WI38 (cell line): Measurements from ENCODE around the gene ACRBP.

ENCODE experiments used
- H3K4me3 ChIP-seq: 2 replicates; pipeline ENCODE4 v1.5.1; 2011; ENCODE audit warnings: low read depth, mild to moderate bottlenecking, control low read depth, low read length
- TF ChIP-seq, protein P1 (sequence below): IDR thresholded peaks from 2 replicates; pipeline ENCODE4 v1.5.1; 2012; ENCODE audit warnings: low read depth, mild to moderate bottlenecking, control low read depth, low read length

The ACRBP gene

DNA sequence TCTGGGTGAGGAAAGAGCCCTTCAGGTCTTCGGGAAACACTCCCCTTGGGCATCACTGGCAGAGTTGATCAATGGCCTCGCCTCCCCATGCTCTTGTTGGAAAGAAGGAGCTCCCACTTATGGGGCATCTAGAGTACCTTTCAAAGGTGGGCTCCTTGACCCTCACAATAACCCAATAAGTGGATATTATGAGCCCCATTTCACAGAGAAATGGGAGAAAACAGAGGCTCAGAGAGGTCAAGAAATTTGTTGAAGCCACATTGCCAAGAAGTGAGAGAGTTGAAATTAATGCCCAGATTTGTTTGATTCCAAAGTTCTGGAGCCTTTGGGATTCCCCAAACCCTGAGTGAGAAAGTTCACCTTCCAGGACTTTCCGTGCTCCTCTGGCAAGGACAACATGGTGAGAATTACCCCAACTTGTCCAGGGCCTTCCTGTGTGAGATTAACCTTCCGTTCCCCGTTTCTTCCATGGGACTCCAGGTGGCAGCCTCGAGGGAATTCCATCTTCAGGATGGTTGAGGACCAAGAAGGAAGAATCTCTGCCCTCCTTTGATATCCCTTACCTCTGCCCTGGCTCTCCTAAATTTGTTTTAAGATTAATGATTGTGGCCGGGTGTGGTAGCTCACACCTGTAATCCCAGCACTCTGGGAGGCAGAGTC lies 32.6 kb downstream of the ACRBP start:
- no peak overlapping the region for H3K4me3 ChIP-seq
- TF ChIP-seq, protein P1, sequence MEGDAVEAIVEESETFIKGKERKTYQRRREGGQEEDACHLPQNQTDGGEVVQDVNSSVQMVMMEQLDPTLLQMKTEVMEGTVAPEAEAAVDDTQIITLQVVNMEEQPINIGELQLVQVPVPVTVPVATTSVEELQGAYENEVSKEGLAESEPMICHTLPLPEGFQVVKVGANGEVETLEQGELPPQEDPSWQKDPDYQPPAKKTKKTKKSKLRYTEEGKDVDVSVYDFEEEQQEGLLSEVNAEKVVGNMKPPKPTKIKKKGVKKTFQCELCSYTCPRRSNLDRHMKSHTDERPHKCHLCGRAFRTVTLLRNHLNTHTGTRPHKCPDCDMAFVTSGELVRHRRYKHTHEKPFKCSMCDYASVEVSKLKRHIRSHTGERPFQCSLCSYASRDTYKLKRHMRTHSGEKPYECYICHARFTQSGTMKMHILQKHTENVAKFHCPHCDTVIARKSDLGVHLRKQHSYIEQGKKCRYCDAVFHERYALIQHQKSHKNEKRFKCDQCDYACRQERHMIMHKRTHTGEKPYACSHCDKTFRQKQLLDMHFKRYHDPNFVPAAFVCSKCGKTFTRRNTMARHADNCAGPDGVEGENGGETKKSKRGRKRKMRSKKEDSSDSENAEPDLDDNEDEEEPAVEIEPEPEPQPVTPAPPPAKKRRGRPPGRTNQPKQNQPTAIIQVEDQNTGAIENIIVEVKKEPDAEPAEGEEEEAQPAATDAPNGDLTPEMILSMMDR = no peak

GRCh38 chr12:6613776-6614512 lies 33.3 kb downstream of the ACRBP start:
- H3K4me3 ChIP-seq = no peak overlapping the region
- TF ChIP-seq, protein P1 = 0 out of 2 replicates have a peak, but pooled peaks have one; percentile 3

- peak overlapping the region; percentile 32 for H3K4me3 ChIP-seq
- TF ChIP-seq, protein P1 = no peak
Observed at GRCh38 chr12:6613015-6613775, 34.0 kb downstream of the ACRBP start.

DNA sequence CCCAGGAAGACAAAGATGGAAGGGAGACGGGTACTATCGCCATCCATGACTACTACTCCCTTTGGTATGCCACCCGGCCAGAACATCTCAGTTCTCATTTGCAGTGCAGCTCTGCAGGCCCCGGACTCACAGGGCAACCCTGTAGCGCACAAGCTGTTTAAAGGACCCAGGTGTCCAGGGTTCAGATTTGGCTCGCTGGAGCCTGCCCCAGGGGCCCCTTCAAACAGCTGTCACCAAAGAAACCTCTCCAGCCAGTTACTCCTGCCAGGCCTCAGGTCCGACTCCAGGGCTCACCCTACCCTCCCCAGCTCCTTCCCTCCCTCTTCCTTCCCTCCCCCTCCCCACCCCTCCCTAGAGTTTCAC lies 34.6 kb downstream of the ACRBP start:
- H3K4me3 ChIP-seq = no peak overlapping the region
- TF ChIP-seq, protein P1 = no peak

GRCh38 chr12:6612247-6612646 lies 35.0 kb downstream of the ACRBP start:
- TF ChIP-seq, protein P1 = no peak
- no peak overlapping the region for H3K4me3 ChIP-seq

GRCh38 chr12:6608592-6609281 lies 38.5 kb downstream of the ACRBP start:
- H3K4me3 ChIP-seq = no peak overlapping the region
- TF ChIP-seq, protein P1 = no peak
